GM12873 (cell line): ENCODE data around the gene ELFN1.

Experiments
- CTCF ChIP-seq: IDR thresholded peaks from 2 replicates; pipeline ENCODE4 v1.5.1; 2012; ENCODE audit warnings: low read depth, mild to moderate bottlenecking, moderate library complexity, low read length, control low read depth; ENCODE audit not compliant: insufficient read depth; ENCODE audit errors: missing control alignments

The ELFN1 gene

GRCh38 chr7:1737523-1737922, 67.4 kb downstream of the ELFN1 start:
- TF ChIP-seq CTCF, result no peak

- TF ChIP-seq CTCF, result no peak
These were observed 67.9 kb downstream of the ELFN1 start for GRCh38 chr7:1737956-1738355.

- no peak for TF ChIP-seq CTCF
These were observed 68.4 kb downstream of the ELFN1 start for GRCh38 chr7:1738511-1738910.

GRCh38 chr7:1738956-1739355, 68.9 kb downstream of the ELFN1 start:
- no peak for TF ChIP-seq CTCF

GRCh38 chr7:1739593-1739992, 69.5 kb downstream of the ELFN1 start:
- no peak for TF ChIP-seq CTCF

- TF ChIP-seq CTCF, result no peak
These were observed 70.1 kb downstream of the ELFN1 start for GRCh38 chr7:1740214-1740613.

GRCh38 chr7:1741246-1741645, 71.2 kb downstream of the ELFN1 start:
- no peak for TF ChIP-seq CTCF

- no peak for TF ChIP-seq CTCF
These were observed 71.9 kb downstream of the ELFN1 start for GRCh38 chr7:1741751-1742554.
